Measurements from ENCODE around the gene DMD. TPM values are rescaled to one million over a fixed set of nuclear protein-coding genes. Genes with fewer than 3 reads are reported as not detected.

The DMD gene
- total RNA-seq, 1 experiment from 2014 or later, result 3.9 TPM

DNA sequence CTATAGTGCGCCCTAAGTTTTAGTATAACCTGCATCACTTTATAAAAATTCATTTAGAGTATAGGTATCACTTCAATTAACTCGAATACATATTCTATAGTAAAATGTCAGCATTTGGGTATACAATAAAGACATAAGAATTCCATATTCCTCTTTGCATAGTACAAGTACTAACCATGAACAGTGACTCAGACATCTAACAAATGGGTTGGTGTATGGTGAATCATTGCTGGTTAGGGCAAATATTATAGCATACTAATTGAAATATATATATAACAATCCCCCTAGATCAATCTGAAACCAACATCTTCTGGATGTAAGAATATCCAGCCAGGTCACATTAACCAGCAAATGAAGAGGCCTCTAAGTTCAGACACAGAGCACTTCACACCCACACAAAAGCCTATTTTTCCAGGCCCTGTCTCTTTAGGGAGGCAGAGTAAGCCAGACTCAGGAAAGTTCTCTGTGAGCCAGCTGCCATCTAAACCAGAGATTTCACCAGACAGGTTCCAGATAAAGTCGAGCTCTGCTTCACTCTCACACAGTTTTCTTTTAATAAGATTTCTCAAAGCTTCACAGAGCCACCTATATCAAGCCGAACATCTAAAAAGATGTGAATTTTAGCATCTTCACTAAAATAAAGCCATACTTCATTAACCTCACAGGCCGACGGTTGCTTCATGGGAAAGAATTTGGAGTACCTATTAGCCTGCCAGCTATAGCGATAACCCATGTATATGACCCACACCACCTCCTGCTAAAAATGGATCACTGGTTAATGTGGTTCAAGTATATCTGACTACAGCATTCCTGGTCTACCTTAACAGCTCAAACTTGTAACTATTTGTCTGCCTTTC, 1939.5 kb downstream of the DMD start:
- DNase-seq (ENCODE audit: extremely low read depth, low read depth), result no peak

DNA sequence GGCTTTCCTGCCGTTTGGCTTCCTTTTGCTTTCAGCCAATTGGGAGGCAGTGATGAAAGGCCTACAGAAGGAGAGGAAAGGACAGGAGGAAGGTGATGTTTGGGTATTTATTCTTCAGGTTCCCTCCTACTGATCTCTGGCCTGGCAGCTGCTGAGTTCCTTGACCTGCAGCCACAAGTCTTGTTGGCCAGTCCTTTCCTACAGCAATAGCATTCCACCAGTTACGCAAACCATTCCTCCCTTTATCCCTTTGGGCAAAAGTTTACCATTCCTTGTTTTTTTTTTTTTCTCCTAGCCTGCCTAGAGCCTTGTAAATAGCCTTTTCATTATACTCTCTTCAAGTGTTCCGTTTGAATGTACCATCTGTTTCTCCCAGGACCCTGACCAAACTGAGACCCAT, 1941.4 kb downstream of the DMD start:
- no peak for DNase-seq (ENCODE audit: extremely low read depth, low read depth)

DNA sequence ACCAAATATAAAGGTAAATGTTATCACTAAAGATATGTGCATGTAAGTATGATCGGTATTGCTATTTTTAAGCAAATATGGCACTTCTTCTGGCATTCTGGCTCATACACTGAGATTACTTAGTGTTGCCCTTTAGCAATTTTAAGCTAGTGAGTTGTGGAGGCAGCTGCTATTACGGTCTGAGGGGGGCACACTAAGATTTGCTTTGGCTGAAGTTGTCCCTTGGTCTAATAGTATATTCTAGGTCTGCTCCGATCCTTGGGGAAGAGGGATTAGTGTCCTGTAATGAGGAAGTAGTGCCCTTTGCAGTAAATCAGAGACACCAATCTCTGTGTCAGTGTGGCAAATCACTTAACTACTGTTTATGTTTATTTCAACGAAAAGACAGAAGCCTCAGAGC, 1943.0 kb downstream of the DMD start:
- no peak for DNase-seq (ENCODE audit: extremely low read depth, low read depth)

DNA sequence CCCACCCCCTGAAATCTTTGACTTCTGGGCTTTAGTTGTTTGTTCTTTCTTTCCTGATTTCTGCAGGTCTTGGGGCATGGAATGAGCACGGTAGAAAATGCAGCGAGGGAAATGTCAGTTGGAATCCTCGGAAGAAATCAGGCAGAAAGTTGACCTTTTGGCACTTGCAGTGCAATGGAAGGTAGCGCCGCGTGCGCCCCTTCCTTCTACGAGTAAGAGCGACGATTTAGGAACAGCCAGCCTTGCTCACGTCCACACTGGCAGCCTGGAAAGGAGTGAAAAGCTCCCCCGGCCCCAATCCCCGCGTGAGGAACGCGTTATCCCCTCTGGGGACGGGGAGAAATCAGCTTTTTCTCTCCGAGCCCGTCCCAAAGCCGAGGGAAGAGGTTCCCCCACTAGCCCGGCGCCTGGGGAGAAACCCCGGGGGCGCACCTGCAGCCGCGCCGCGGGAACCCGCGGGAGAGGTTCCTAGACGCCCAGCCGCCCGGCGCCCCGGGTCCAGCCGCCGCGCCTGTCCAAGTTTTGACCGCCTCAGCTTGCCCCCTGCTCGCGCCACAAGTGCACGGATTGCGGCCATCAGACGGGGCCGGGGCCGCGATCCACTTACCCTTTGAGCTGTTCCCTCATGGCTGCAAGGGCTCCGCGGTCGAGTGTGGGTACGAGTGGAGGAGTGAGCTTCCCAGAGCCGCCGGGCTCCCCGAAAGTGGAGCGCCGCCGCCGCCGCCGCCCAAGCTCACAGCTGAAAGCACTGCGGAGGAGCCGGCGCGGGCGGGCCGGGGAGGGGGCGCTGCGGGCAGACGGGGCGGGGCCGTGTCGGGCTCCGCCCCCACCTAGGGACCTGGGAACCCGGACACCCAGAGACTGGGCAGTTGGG, 1944.9 kb downstream of the DMD start:
- DNase-seq (ENCODE audit: extremely low read depth, low read depth), result peak; percentile 11

DNA sequence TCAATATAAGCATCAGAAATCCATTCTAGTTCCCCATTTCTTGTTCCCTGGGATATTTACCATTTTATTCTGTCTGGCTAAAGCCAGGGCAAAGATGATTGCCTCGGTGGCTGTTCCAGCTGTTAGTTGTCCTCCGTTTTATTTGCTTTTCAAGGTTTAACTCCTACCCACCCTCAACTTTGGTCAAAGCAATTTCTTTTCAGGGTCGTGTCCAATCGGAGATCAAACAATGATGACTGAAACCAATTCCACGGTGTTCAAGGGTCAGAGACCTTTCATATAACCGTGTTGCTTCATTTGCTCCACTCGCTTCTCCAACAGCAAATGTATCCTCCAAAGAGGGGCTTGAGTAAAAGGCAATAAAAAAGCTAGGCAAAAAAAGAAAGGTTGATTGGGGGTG, 1946.0 kb downstream of the DMD start:
- no peak for DNase-seq (ENCODE audit: extremely low read depth, low read depth)

DNA sequence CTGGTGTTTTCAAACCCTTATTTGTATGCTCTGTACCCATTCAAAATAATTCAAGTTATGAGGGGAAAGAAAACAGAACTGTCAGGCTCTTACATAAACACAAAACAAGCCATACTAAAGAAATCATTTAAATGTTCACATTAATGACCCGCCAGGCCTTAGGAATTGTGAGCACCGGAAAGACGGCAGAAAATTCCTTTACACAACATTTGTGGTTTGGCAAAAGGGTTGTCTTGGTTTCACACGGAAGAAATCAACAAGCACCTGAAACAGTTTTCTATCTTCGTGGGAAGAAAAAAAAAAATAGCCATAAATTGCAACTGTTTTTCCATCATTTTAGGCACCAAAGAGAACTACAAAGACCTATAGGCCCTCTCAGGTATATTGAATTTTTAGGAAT, 1951.0 kb downstream of the DMD start:
- DNase-seq (ENCODE audit: extremely low read depth, low read depth), result no peak

DNA sequence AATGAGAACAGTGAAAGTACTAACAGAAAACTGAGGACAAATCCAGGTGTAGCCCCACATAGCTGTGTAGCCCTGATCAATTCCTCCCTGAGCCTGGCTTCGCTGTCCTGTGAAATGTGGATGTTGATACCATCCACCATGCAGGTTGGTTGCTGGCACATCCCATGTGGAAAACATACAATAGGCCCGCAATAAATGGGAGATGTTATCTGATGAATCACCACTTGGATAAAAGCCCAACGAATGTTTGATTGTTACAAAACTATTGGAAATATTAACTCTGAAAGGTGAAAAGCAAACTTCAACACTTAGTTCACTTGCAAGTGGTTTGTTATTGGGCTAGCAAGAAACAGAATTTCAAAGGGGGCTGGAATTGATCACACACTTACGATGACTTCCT, 1953.2 kb downstream of the DMD start:
- no peak for DNase-seq (ENCODE audit: extremely low read depth, low read depth)

DNA sequence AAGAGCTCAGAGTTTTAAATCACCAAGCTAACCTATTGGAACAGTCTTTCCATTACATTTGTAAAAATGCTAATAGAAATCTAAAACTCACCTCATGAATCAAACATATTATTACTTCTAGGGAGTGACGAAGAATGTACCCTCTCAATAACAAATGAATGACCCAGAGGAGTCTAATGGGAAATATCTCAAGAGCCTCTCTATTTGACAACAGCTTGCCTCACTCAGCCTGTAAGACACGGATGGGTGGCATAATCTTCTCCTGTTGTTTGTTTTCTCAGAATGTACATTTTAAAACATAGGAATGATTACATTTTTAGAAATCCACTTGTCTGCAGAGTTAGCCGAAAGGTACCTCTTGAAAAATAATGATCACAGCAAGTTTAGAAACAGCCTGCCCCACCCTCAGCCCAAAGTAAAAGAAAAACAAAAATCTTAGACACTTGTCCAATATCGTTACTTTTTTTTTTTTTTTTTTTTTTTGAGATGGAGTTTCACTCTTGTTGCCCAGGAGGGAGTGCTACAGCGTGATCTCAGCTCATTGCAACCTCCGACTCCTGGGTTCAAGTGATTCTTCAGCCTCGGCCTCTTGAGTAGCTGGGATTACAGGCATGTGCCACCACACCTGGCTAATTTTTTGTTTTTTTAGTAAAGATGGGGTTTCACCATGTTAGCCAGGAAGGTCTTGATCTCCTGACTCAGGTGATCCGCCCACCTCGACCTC, 1955.9 kb downstream of the DMD start:
- no peak for DNase-seq (ENCODE audit: extremely low read depth, low read depth)

DNA sequence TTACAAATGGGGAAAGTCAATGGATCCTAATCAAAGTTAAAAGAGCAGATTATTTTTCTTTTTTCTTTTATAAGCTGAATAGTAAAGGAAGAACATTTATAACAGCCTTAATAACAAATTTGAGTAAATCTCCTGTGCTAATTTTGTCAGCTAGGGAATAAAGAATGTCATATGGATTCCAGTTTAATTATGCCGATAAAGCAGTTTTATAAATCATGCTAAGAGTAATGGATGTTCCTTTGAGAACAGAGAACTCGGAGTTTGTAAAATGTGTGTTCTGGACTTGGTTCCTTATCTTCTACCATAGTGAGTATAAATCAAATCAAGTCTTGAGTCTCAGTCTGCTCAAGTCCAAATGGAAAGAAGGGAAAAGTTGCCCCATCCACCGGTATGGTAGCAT, 1959.2 kb downstream of the DMD start:
- DNase-seq (ENCODE audit: extremely low read depth, low read depth), result no peak

DNA sequence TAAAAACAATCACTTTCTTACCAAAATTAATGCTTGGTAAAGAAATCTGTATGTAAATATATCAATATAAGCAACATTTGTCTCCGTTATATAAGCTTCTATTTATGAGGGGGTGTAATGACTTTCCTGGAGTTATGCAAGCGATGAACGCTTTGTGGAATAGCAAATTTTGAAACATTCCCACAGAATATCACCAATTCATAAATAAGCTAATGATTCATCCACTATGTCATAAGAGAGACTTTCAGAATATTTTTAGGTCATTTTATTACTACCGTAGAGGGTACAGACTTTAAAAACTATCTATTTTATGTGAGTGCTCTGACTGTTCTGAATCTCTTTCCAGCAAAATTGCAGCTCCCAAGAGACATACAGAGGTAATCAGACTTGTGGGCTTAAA, 1960.0 kb downstream of the DMD start:
- no peak for DNase-seq (ENCODE audit: extremely low read depth, low read depth)

DNA sequence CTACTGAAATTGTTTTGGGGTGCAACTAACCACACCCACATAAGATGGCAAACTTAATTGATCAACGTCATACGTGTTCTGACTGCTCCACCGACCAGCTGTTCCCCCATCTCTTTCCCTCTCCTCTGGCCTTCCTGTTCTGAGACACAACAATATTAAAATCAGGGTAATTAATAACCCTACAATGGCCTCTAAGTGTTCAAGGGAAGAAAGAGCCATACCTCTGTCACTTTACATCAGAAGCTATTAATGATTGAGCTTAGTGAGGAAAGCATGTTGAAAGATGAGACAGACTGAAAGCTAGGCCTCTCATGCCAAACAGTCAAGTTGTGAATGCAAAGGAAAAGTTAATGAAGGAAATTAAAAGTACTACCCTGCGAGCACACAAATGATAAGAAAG, 1965.6 kb downstream of the DMD start:
- no peak for DNase-seq (ENCODE audit: extremely low read depth, low read depth)

DNA sequence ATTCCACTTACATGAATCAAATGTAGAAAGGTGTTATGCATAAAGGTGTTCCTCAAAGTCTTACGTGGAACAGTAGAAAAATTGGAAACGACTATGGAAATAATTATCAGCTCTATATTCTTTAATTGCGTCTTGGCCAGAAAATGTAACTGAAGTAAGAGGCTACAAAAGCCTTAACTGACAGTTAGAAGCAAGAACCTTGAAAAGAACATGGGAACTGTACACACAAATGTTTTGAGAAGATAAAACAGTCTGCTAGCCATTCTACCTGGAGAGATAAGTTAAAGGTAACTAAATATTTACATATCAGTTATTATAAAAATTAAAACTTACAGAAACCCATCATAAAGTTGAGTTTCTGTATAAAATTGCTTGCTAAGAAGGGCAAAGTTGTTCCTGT, 1967.5 kb downstream of the DMD start:
- no peak for DNase-seq (ENCODE audit: extremely low read depth, low read depth)

DNA sequence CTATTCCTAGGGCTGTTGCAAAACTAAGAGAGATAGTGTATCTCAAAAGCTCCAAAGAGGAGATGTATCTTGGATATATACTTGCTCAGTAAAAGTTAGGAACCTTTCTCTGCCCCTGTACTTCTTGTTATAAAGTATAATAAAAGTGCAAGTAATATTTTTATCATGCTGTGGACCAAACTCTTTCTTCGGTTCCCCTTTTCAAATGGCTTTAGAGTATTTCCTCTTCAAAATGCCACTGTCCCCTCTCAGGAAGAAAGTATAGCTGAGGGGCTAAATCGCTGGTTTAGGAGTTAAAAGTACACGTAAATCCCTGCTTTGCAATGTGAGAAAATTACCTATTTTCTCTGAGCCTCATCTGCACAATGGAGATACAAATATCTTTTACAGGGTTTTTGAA, 1970.4 kb downstream of the DMD start:
- no peak for DNase-seq (ENCODE audit: extremely low read depth, low read depth)

DNA sequence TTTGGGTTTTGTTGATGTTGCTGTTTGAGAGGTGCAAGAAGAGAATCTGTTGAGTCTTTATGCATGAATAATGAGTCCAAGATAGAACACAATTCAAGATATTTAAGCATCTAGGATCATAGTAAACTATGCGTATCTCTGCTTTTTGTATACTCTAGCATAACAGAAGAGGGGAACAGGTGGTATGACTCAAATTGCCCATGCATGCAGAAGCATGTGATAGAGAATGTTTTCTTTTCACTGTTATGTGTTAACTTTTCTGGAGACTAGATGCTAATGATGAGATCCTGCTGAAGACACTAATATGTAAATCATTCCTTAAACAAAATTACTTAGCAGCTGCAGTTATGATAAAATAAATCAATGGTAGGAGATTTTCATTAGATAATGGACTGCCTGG, 1974.2 kb downstream of the DMD start:
- no peak for DNase-seq (ENCODE audit: extremely low read depth, low read depth)

DNA sequence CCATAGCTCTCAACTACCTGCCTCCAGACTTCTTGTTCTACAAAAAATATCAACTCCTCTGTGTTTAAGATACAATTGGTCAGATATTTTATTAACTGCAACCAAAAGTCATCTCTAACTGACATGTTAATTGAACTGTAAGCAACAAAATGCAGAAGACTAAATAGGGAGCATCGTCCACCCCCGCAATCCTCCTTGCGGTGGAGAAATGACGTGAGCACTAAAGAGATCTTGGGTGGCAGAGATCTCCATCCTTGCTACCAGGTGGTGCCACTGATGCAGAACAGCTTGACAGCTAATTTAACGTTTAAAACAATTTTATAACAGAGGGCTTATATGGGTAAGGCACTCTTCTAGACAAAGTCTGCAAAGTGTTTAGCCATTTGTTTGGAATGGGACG, 1975.1 kb downstream of the DMD start:
- DNase-seq (ENCODE audit: extremely low read depth, low read depth), result no peak

DNA sequence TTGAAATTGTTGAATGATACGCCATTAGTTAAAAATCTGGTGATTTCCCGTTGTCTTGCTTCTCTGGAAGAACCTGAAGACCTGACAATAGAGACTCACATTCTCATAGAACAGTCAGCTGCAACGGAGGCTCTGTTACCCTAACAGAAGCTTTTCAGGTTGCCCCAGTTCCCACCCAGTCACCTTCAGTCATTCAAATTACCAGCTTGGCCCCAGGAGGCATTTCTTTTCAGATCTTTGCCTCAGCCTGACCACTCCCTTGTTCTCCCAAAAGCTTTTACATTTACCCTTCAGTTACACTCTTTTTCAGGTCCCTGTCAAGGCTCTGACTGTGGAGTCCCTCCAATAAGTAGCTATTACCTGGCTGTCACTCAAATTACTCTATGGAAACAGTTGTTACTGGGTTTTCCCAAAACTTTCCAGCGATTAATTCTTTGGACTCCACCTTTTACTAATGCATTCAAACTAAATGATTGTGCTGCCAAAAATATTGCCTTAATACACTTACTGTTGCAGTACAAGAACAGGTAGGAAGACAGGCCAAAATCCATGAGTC, 1977.3 kb downstream of the DMD start:
- no peak for DNase-seq (ENCODE audit: extremely low read depth, low read depth)

DNA sequence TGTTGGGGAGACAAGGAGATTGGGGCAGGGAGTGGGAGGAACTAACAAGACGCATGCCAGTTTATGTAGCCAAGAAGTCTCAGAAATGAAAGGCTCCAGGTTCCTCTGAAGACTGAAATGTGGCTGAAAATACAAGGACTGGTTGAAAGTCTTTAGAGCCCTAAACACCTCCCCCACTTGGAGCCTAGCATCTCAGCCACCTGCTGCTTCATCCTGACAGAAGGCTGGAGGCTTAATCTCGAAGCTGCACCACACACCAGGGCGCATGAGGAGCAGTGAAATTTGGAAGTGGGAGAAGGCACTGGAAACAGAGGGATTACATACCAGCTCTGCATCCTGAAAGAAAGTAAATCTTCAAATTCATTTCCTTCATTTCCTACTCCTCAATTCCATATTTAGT, 1978.8 kb downstream of the DMD start:
- no peak for DNase-seq (ENCODE audit: extremely low read depth, low read depth)

DNA sequence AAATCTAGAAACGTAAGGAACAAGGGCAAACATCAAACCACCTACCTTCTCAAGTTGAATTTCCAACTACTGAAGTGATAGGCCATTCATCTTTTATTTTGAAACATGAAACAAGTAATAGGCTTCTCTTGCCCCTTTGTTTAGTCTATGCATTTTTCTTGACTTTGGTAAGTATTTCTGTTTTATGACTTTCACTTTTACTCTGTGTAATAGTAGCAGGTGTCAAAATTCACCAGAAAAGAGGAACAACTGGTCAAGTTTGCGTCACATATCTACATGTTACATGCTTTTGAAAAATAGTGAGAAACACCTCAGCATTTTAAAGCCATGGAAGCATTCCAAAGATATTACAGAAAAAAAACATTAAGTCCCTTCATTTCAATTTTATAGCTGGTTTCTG, 1982.4 kb downstream of the DMD start:
- DNase-seq (ENCODE audit: extremely low read depth, low read depth), result no peak

DNA sequence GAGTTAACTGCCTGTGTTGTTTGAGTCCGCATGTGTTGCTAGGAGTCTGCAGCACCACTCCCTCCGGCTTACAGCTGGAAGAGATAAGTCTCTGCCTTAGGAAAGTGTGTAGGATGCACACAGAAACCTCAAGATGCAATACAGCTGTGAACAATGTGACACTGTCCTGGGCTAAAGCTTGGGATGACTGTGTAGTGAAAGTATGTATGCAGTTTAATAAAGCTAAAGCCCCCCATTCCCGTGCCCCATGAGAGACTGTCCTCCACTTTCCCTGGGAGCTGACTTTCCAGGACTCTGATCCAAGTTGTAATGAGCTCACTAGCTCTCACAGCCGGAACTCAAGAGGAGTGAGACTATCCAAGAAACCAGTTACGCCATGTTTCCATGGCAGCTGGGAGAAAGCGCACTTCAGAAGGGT, 1982.9 kb downstream of the DMD start:
- DNase-seq (ENCODE audit: extremely low read depth, low read depth), result no peak

DNA sequence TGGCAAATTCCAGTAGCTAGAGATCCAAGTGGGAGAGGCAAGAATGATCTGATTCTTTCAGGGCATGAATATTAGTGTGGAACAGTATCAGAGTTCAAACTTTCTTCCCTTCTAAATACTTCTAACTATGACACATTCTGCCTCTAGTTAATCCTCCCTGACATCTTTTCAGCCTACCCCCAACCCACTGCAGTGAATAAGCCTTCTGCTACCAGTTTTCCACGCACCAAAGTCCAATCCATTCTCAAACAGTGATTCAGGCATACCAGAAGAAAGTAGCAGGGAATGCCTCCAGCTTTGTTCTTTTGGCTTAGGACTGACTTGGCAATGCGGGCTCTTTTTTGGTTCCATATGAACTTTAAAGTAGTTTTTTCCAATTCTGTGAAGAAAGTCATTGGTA, 1984.1 kb downstream of the DMD start:
- DNase-seq (ENCODE audit: extremely low read depth, low read depth), result no peak

DNA sequence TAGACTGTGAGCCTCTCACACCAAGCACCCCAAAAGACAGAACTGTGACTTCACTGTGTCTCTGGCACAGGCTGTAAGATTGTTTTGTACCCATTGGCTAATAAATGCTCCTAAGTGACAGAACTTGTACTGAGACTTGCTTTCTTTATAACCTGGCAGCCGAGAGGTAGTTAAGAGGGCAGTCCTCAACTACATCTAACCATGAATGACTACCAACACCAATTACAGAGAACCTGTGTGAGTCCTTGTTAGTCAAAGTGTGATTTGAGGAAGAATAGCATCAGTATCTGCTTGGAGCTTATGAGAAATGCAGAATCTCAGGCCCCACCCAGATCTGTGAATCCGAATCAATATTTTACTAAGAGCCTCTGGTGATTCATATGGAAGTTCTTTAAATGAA, 1985.5 kb downstream of the DMD start:
- DNase-seq (ENCODE audit: extremely low read depth, low read depth), result no peak
